Fibroblast of skin of left biceps (primary cell): Measurements from ENCODE around the gene FAM217A.

Experiments
- DNase-seq, 2 experiments: peaks; one replicate each; pipeline ENCODE4 v3.0.0-alpha.2; 2013; ENCODE audit warnings: low read depth in 2 of 2

Gene FAM217A

DNA sequence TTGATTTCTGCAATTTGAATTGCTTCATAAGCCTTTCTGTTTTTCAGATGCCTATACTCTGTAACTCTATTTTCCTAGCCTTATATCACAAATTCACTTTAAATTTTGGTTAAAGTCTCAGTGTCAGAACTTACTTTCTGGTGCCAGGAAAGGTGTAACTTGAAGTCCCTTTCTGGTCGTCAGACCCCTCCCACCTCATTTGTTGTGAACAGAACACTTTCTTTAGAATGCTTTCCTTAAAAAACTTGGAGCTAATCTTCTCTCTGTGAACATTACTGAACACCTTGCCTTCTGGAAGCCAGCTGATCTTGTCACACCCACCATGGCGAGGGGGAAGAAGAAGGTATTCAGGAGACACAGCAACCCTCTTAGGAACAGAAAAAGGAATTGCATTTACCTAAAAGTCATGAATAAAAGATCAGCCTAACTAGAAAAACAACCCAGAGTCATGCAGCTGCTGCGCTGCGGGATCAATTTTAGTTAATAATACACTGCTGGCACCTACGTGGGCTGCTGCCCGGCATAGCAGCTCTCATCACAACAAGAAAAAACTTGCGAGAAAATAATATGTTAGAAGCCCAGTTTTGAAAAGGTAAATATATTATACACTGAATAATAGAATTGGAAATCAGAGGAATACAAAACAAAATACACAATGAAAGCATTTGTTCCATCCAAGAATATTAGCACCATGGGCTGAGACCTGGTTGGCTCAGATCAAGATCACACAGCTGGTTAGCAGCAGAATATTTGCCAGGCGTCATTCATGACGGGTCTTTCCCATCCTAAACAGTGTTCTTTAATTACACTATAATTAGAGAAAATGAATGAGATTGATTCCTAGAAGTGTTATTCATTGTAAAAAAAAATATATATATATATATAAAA lies 5.8 kb upstream of the FAM217A start:
- no peak for DNase-seq

DNA sequence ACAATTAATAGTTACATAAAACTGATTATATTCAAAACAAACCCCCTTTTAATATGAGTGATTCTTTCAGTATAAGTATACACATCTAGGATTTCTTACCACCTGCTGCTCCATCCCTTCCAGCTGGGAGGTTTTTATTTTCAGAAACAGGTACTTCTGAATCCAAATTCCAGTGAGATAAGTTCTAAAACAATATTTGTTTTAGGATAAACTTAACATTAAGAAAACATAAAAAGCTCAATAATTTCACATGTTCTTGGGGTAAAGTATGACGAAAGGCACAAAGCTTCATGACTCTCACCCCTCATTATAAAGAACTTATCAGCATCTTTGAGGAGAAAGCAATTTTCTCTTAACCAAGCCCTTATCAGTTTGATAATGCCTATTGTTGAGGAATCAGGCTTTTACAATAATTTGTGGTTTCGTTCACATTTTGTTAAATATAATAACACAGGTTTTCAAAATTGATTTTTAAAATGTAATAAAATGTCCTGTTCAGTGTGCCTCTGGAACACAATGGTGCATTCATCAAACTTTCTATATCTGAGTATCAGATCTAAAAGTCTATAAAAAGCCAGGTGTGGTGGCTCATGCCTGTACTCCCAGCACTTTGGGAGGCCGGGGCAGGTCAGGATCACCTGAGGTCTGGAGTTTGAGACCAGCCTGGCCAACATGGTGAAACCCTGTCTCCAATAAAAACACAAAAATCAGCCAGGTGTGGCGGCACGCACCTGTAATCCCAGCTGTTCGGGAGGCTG lies 4.3 kb downstream of the FAM217A start:
- DNase-seq = no peak

DNA sequence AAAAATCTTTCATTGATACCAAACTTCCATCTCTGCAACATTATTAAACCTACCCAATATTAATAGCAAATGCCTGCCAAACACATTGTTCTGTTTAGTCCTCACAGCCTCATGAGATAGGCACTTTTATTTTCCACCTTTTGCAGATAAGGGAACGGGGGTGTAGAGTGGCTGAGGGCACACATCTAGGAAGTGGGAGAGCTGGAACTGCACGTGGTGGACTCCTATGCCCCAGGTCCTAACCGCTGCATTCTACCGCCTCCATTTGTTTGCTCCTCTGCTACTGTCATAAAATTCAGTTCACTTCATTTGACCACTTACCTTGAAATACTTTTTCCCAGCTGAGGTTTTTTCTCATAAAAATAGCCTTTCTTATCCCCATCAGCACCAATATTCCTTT lies 7.6 kb downstream of the FAM217A start:
- DNase-seq = no peak

DNA sequence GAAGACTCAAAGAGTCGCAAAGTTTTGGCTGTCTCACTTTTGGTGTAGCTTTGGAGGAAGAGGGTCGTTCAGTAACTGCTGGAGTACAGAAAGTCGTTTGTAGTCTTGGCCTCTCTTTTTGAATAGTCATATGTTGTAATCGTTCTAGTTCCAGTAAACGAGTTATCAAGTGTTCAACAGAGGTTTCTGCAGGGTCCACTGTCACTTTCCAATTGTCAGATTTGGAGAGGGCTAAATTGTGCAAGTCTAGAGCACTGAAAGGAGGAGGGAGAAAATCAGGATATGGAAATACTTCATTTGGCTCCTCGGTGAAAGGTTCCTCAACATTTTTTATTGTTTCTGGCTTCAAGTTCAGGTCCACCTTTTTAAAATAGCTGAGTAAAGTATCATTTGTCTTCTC lies 9.7 kb downstream of the FAM217A start:
- no peak for DNase-seq

DNA sequence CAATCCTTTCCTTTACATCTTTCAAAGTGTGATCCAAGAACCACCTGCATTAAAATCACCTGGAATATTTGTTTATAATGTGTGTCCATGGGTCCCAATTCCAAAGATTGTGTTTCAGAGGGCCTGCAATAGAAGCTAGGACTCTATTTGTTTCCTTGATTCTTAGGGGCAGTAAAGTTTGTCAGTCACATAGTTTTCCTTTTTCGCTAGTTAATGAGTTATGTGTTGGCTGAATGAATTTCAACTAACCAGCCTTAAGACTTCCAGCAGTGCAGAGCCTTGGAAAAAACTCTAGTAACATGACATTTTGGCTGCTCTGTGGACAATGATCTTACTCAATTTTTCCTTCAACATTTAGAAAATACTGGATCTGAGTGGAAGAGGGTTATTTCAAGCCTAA lies 11.3 kb downstream of the FAM217A start:
- DNase-seq = no peak

DNA sequence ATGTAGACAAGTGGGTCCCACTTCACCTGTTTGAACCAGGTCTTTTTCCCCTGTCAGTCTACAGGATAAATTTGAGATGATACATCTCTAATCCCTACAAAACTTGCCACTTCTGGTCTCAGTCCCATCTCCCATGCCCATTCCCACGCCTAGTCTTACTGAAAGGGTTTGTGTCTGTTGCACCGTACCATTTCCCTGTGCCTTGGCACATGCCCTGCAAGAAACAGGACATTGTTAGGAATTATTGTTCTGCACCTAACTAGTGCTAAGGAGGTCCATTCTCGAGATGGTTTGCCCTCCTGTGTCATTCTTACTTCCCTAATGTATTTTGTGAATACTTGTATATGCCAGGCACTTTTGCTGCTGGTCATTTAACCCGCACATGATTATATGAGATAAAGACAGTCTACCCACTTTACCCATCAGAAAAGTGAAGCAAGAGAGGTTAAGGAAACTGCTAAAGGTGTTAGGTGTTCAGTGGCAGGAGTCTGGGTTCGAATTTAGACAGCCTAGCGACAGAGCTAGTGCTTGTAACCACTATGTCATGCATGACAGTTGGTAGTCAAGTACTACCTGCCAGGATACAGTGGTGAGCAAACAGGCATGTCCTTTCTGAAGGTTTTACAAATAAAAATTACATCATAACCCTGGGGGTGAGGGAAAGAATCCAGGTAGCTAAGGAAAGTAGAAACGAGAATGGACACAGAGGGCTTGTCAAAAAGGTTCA lies 12.7 kb downstream of the FAM217A start:
- no peak for DNase-seq

DNA sequence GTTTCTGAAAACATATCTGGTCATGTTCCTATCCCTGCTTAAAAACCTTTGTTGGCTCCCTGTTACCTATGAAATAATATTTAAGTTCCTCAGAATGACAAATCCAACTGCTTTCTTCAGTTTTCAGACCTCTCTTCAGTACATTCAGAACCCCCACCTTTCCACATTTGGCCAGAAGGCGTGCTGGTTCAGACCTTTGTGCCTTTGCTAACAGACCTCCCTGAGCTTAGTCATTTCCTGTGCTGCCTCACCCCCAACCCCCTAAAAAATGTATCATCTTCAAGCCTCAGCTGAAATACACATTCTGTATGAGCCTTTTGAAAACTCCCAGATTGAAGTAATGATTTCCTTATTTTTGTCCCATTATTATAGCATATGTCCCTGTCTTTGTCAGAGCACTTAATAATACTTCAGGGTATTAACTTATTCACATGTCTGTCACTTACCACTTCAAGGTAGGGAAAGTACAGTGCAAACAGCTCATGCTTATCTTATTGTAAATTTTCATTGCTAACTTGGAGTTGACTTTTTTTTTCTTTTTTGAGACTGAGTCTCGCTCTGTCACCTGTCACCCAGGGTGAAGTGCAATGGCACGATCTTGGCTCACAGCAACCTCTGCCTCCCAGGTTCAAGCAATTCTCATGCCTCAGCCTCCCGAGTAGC lies 19.7 kb downstream of the FAM217A start:
- DNase-seq = peak; percentile 52 to 53

DNA sequence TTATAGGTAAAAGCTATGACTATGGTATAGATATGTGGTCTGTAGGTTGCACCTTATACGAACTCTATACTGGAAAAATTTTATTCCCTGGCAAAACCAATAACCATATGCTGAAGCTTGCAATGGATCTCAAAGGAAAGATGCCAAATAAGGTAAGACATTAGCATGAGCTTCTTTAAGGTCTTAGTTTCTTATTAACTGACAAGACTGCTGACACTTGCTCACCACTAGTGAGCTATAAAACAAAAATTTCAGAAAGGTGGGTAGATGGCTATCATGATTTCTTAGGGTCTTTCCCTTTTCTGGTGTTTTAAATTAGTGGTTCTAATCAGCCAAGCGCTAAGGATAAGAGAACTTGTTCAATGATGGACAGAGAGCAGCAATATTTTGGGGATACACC lies 21.9 kb downstream of the FAM217A start:
- DNase-seq = no peak

DNA sequence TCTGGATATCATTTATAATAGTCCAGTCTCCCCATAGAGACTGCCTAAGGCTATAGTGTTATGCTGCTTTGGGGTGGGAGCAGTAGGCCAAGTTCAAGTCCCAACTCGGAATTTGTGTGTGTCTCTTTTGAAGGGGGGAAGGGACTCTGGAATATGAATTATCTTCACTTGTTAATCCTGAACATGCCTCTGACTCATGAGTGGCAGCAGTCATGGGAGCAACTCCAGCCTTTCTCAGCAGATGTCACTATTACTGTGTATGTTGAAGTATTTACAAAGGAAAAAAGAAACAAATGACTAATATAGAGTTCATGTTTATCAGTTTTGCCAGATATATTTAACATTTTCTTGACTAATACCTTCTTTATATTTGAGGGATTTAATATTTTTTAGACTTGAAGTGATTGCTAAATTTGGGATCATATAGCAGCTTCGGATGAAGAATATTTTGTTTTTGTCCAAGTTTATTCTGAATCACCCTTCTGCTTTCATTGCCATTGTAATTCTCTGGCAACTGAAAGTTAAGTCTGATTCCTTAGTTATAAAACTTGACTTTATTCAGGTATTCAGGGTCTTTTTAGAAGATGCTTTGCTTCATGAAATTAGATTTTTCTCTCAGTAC lies 23.4 kb downstream of the FAM217A start:
- DNase-seq = peak; percentile 51 to 53

DNA sequence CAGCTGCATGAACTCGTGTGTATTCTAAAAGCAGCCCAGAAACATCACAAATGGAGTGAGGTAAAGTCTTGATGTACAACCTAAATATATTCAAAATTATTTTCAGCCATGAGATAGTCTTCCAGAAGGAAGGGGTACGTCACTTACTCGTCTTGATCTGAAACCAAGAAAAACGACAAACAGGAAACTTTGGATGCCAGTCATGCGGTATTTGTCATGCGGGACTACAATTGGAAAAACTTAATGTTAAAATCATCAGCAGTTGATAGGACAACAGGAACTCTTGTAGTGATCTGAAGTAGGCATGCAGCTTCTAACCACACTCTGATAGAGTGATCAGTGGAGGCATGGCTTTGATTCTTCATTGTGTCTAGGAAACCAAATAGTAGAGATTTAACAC lies 29.7 kb downstream of the FAM217A start:
- DNase-seq = no peak

DNA sequence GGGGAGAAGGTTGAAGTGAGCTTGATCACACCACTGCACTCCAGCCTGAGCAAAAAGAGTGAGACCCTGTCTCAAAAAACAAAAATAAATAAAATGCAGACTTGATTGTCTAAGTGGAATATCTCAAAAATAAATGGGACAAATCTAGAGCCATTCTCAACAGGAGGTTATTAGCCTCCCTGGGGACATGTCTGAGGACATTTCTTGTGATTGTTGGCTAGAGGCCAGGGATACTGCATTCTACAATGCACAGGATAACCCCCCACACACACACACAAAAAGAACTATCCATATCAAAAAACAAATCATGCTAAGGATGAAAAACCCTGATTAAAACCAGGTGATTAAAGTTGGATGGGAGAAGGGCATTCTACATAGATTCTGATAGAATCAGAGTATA lies 37.5 kb downstream of the FAM217A start:
- DNase-seq = no peak

DNA sequence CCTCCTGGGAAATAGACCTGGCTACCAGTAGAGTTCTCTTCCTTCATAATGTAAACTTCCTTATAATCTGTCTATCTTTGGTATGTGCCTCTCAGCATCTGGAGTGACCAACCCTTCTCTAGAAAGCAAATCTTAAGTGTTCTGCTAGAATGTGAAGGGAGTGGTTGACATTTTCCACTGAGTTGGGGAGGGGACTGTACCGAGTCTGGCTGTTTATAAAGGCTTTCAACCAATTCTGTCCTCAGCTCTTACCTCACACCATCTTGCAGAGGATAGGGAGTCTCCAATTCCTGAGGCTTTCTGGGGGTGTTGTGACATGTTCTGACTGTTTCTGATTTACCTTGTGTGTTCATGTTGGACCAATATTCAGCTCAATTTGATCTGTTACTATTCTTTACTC lies 39.6 kb downstream of the FAM217A start:
- DNase-seq = no peak

DNA sequence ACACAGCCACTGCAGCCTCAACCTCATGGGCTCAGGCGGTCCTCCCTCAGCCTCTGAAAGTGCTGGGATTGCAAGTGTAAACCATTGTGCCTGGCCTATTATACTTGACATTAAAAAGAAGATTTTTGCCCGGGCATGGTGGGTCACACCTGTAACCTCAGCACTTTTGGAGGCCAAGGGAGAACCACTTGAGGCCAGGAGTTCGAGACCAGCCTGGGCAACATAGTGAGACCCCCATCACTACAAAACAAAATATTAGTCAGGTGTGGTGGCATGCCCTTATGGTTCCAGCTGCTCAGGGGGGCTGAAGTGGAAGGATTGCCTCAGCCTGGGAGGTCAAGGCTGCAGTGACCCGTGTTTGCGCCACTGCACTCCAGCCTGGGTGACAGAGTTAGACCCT lies 42.4 kb downstream of the FAM217A start:
- DNase-seq = no peak

DNA sequence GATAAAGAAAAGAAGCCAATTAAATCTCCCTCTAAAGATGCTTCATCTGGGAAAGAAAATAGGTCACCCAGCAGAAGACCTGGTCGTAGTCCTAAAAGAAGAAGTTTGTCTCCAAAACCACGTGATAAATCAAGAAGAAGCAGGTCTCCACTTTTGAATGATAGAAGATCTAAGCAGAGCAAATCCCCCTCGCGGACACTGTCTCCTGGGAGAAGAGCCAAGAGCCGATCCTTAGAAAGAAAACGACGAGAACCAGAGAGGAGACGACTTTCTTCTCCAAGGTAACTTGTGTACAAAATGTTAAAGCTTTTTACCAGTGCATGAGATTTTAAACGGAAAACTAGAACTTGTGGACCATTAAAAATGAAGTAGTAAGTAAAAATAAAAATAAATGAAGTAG lies 46.5 kb downstream of the FAM217A start:
- DNase-seq = no peak

DNA sequence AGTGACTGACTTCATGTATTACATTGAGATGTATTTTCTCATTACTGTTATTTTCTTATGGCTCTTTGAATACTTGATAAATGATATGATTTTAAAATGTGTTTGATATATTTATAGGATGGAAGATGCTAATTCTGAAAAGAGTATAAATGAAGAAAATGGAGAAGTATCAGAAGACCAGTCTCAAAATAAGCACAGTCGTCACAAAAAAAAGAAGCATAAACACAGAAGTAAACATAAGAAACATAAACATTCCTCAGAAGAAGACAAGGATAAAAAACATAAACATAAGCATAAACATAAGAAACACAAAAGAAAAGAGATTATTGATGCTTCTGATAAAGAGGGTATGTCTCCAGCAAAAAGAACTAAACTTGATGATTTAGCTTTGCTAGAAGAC lies 47.5 kb downstream of the FAM217A start:
- no peak for DNase-seq

DNA sequence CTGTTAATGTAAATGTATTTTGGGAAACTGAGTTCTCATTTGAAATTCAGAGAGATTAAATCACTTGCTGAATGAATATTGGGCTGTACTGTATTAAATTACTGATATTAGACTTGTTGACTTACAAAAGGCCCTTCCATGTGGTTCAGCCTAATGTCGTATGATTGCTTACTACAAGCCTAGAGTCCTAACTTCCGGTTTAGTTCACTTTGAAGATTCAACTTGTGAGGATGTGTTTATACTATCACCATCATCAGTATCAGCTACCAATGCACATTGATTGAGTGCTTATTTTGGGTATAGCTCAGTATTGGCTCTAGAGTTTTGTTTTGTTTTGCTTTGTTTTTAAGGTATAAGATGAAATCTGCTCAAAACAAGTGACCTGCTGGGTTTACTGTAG lies 48.3 kb downstream of the FAM217A start:
- no peak for DNase-seq

DNA sequence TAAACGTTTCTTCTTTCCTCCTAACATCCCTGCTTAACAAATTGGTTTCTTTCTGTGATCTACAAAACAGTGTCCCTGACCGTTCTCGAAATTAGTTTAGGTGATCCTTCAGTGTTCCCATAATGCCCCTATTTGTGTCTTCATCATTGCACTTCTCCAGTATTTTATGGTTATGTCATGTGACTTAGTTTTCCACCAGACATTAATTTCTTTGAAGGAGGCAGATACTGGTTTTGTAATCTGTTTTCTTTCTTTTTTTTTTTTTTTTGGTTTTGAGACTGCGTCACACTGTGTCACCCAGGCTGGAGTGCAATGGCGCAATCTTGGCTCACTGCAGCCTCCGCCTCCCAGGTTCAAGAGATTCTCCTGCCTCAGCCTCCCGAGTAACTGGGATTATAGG lies 49.2 kb downstream of the FAM217A start:
- no peak for DNase-seq

DNA sequence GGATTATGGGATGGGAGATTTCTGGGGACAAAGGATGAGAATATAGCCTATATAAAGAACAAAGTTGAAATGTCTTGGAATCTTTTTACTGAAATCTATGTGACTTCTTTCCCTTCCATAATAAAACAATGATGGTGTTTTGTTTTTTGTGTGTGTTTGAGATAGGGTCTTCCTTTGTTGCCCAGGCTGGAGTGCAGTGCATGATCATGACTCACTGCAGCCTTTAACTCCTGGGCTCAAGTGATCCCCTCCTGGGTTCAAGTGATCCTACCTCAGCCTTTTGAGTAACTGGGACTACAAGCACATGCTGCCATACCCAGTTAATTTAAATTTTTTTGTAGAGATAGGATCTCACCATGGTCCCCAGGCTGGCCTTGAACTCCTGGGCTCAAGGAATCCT lies 50.9 kb downstream of the FAM217A start:
- no peak for DNase-seq

DNA sequence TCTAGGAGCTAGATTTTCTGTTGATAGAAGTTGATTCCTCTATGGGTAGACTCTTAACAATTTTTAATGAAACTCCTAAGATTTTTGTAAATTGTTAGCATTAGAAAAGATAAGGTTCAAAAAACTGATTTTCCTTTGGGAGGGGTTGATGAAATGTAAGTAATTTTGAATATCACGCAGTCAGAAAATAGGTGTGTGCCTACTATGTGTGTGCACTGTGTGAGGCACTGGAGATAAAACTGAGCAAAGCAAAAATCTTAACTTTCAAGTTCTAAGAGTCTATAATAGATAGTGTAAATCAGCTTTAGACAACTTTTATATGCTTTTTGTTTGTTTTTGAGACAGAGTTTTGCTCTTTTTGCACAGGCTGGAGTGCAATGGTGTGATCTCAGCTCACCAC lies 53.3 kb downstream of the FAM217A start:
- DNase-seq = no peak

DNA sequence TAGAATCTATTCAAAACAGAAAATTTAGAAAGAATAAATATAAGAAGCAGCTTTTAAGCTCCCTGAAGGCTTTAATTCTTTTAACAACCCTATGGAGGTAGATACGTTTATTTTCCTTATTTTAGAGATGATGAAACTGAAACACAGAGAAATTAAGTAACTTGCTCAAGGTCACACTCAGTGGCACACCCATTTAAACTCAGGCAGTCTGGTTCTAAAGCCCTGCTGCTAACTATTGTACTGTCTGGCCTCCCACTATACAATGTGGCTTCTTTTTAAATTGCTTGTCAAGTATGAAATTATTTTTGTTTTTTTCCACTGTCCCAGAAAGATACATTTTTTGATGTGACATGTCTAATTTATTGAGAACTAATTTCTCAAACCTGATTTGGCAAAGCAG lies 55.7 kb downstream of the FAM217A start:
- DNase-seq = no peak

DNA sequence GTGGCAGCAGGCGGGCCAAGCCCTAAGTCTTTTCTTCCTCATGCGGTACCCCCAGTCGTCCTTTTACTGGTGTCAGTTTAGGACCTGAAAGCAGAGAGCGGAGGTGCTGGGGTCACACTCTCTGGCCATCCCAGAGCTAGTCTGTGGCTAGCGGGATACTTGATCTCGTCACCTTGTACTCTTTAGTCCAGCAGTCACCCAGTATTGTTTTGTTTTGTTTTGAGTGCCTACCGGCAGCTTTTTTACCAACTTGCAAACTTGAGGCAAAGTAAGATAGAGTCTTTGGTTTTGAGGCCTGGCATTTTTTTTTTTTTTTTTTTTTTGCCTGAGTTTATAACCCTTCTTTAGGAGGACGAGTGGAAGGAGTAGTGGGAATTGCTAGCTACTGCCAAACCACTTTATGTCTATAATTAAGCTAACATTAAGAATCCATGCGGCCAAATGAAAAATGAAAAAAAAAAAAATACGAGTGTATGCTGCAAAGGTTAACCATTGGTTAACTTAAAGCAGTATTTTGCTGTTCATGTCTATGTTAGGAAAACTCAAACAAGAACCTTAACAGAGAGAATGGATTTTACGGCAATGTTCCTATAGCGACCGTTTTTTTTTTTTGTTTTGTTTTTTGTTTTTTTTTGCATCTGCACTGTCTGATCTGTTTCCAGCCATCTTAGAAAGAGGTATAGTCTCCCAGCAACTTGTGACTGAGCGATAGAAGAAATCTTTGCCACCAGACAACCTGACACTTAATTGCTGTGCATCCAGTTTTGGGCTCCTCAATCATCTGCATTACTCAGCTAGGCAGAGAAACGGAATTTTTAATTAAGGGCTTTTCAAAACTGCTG lies 56.9 kb downstream of the FAM217A start:
- DNase-seq = no peak
